K562 (cell line): ENCODE measurements around the gene ENSA. TPM values are rescaled to one million over a fixed set of nuclear protein-coding genes. Genes with fewer than 3 reads are reported as not detected.

Experiments used
- CUX1 ChIP-seq: fragments of 200-800 bp; sonication (Bioruptor generic); IDR thresholded peaks from 2 replicates; pipeline ENCODE4 v1.6.1; 2016; ENCODE audit warnings: missing genetic modification characterization, missing compliant biosample characterization
- CXXC5 ChIP-seq: fragments of 250-450 bp; sonication (Bioruptor Pico); IDR thresholded peaks from 2 replicates; pipeline ENCODE4 v1.8.0; 2022; ENCODE audit warnings: inconsistent platforms, mild to moderate bottlenecking, moderate library complexity
- ELK1 ChIP-seq: sonication (generic); formaldehyde crosslinking; IDR thresholded peaks from 2 replicates; pipeline ENCODE4 v1.8.1; 2022; ENCODE audit warnings: missing genetic modification reagents
- HMGXB4 ChIP-seq: sonication (generic); formaldehyde crosslinking; IDR thresholded peaks from 2 replicates; pipeline ENCODE4 v1.8.1; 2023; ENCODE audit warnings: mild to moderate bottlenecking, missing genetic modification reagents
- polyA plus RNA-seq, 8 experiments: library from polyadenylated mRNA; depleted of rRNA in 4 of 8; stranded (reverse) in 5 of 8; unstranded in 3 of 8; fragments of >200 nt; fragmentation: Nextera tagmentation in 2 of 8; fragmentation: Illumina TruSeq in 1 of 8; extraction: Ambion mirVana in 2 of 8; extraction: Trizol in 1 of 8; gene quantifications; 2 replicates each; pipeline versions ENCODE4 v1.2.1 to v1.2.3, GENCODE V29; 2011 to 2014; ENCODE audit warnings: inconsistent platforms in 1 of 8, missing spikeins in 1 of 8
- total RNA-seq, 7 experiments: library from RNA; depleted of rRNA in 6 of 7; stranded (reverse); fragments of >200 nt in 6 of 7; fragmentation: Illumina TruSeq in 2 of 7; extraction: Trizol in 2 of 7; gene quantifications; 2 replicates each; pipeline versions ENCODE4 v1.2.1 to v1.2.3, GENCODE V29; 2011 to 2021; ENCODE audit warnings: low replicate concordance in 1 of 7
- TF ChIP-seq, protein P1 (sequence below): fragments of 450-650 bp; IDR thresholded peaks from 2 replicates; pipeline ENCODE4 v1.6.1; 2016; ENCODE audit warnings: mild to moderate bottlenecking, moderate library complexity

The ENSA gene
- total and polyA plus RNA-seq, 9 of the 15 experiments (the other 6 are each of a cell fraction or from before 2014, with no cell fraction given), result 68.1 to 605 (median 188) TPM

GRCh38 chr1:150613061-150613920 is 16.1 kb downstream of the ENSA start (continued):
- TF ChIP-seq ELK1 (CRISPR knock-in tag) (no peak), CXXC5 (CRISPR knock-in tag) (peak; percentile 68), CUX1 (0 out of 2 replicates have a peak, but pooled peaks have one; percentile 54), HMGXB4 (CRISPR knock-in tag) (no peak)
- TF ChIP-seq, protein P1, sequence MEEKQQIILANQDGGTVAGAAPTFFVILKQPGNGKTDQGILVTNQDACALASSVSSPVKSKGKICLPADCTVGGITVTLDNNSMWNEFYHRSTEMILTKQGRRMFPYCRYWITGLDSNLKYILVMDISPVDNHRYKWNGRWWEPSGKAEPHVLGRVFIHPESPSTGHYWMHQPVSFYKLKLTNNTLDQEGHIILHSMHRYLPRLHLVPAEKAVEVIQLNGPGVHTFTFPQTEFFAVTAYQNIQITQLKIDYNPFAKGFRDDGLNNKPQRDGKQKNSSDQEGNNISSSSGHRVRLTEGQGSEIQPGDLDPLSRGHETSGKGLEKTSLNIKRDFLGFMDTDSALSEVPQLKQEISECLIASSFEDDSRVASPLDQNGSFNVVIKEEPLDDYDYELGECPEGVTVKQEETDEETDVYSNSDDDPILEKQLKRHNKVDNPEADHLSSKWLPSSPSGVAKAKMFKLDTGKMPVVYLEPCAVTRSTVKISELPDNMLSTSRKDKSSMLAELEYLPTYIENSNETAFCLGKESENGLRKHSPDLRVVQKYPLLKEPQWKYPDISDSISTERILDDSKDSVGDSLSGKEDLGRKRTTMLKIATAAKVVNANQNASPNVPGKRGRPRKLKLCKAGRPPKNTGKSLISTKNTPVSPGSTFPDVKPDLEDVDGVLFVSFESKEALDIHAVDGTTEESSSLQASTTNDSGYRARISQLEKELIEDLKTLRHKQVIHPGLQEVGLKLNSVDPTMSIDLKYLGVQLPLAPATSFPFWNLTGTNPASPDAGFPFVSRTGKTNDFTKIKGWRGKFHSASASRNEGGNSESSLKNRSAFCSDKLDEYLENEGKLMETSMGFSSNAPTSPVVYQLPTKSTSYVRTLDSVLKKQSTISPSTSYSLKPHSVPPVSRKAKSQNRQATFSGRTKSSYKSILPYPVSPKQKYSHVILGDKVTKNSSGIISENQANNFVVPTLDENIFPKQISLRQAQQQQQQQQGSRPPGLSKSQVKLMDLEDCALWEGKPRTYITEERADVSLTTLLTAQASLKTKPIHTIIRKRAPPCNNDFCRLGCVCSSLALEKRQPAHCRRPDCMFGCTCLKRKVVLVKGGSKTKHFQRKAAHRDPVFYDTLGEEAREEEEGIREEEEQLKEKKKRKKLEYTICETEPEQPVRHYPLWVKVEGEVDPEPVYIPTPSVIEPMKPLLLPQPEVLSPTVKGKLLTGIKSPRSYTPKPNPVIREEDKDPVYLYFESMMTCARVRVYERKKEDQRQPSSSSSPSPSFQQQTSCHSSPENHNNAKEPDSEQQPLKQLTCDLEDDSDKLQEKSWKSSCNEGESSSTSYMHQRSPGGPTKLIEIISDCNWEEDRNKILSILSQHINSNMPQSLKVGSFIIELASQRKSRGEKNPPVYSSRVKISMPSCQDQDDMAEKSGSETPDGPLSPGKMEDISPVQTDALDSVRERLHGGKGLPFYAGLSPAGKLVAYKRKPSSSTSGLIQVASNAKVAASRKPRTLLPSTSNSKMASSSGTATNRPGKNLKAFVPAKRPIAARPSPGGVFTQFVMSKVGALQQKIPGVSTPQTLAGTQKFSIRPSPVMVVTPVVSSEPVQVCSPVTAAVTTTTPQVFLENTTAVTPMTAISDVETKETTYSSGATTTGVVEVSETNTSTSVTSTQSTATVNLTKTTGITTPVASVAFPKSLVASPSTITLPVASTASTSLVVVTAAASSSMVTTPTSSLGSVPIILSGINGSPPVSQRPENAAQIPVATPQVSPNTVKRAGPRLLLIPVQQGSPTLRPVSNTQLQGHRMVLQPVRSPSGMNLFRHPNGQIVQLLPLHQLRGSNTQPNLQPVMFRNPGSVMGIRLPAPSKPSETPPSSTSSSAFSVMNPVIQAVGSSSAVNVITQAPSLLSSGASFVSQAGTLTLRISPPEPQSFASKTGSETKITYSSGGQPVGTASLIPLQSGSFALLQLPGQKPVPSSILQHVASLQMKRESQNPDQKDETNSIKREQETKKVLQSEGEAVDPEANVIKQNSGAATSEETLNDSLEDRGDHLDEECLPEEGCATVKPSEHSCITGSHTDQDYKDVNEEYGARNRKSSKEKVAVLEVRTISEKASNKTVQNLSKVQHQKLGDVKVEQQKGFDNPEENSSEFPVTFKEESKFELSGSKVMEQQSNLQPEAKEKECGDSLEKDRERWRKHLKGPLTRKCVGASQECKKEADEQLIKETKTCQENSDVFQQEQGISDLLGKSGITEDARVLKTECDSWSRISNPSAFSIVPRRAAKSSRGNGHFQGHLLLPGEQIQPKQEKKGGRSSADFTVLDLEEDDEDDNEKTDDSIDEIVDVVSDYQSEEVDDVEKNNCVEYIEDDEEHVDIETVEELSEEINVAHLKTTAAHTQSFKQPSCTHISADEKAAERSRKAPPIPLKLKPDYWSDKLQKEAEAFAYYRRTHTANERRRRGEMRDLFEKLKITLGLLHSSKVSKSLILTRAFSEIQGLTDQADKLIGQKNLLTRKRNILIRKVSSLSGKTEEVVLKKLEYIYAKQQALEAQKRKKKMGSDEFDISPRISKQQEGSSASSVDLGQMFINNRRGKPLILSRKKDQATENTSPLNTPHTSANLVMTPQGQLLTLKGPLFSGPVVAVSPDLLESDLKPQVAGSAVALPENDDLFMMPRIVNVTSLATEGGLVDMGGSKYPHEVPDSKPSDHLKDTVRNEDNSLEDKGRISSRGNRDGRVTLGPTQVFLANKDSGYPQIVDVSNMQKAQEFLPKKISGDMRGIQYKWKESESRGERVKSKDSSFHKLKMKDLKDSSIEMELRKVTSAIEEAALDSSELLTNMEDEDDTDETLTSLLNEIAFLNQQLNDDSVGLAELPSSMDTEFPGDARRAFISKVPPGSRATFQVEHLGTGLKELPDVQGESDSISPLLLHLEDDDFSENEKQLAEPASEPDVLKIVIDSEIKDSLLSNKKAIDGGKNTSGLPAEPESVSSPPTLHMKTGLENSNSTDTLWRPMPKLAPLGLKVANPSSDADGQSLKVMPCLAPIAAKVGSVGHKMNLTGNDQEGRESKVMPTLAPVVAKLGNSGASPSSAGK, result peak; percentile 76
